Umbilical cord (tissue), 1 donor: ENCODE measurements around the gene EXOC3L2. TPM values are rescaled to one million over a fixed set of nuclear protein-coding genes. Genes with fewer than 3 reads are reported as not detected.

Source experiments
- total RNA-seq: library from RNA; depleted of rRNA; stranded (reverse); fragments of >200 nt; gene quantifications from one replicate; pipeline ENCODE4 v1.2.3, GENCODE V29; 2014; ENCODE audit warnings: low replicate concordance; ENCODE audit not compliant: insufficient read depth

Gene EXOC3L2
- total RNA-seq, 1 donor from 2014 or later: not detected

Other genes starting within 250 kb of the EXOC3L2 start
- 4.8 TPM for gene RELB, start 243.9 kb downstream of the EXOC3L2 start, total RNA-seq
- gene CLASRP, start 206.4 kb downstream of the EXOC3L2 start, total RNA-seq: 12.0 TPM
- gene ZNF296, start 168.9 kb downstream of the EXOC3L2 start, total RNA-seq: not detected
- gene GEMIN7, start 166.1 kb downstream of the EXOC3L2 start, total RNA-seq: 3.1 TPM
- 40.2 TPM for gene PPP1R37, start 152.2 kb downstream of the EXOC3L2 start, total RNA-seq
- 0.48 TPM for gene NKPD1, start 84.4 kb downstream of the EXOC3L2 start, total RNA-seq
- 12.5 TPM for gene TRAPPC6A, start 67.2 kb downstream of the EXOC3L2 start, total RNA-seq
- gene BLOC1S3, start 66.6 kb downstream of the EXOC3L2 start, total RNA-seq: 0.72 TPM
- gene MARK4, start 5.9 kb upstream of the EXOC3L2 start, total RNA-seq: 11.3 TPM
- not detected for gene CKM, start 77.5 kb upstream of the EXOC3L2 start, total RNA-seq
- gene KLC3, start 95.3 kb upstream of the EXOC3L2 start, total RNA-seq: 4.3 TPM
- gene ERCC2, start 125.2 kb upstream of the EXOC3L2 start, total RNA-seq: 25.3 TPM
- gene PPP1R13L, start 159.7 kb upstream of the EXOC3L2 start, total RNA-seq: 9.4 TPM
- 8.7 TPM for gene POLR1G, start 161.2 kb upstream of the EXOC3L2 start, total RNA-seq
- 66.2 TPM for gene ERCC1, start 178.5 kb upstream of the EXOC3L2 start, total RNA-seq
- gene FOSB, start 222.6 kb upstream of the EXOC3L2 start, total RNA-seq: 357 TPM